ENCODE measurements around the gene GAB2.

Gene GAB2

DNA sequence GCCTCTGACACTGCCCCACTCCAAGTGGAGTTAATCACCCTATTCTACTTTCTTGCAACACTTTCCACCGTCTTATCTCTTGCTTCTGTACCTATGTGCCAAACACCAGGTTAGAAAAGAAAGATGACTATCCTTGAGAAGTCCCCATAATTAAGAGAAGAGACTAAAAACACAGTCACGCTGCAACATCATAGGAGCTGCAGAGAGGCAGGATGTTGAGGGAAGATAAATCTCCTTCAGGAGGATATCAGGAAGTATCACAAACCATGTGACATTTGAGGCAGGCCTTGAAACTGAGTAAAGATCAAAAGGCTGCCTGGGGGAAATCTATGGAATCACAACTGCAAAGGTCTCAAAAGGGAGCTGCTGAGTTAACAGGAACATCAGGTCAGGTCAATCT is 24.8 kb downstream of the GAB2 start:
- no peak for DNase-seq (ENCODE audit: low read depth in 2 of 2)
- no peak overlapping the region for H3K4me3 ChIP-seq (replicated peaks in 1 of 2; ENCODE audit: low read depth in 2 of 2, low read length in 2 of 2)
- TF ChIP-seq, protein P1, sequence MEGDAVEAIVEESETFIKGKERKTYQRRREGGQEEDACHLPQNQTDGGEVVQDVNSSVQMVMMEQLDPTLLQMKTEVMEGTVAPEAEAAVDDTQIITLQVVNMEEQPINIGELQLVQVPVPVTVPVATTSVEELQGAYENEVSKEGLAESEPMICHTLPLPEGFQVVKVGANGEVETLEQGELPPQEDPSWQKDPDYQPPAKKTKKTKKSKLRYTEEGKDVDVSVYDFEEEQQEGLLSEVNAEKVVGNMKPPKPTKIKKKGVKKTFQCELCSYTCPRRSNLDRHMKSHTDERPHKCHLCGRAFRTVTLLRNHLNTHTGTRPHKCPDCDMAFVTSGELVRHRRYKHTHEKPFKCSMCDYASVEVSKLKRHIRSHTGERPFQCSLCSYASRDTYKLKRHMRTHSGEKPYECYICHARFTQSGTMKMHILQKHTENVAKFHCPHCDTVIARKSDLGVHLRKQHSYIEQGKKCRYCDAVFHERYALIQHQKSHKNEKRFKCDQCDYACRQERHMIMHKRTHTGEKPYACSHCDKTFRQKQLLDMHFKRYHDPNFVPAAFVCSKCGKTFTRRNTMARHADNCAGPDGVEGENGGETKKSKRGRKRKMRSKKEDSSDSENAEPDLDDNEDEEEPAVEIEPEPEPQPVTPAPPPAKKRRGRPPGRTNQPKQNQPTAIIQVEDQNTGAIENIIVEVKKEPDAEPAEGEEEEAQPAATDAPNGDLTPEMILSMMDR (IDR thresholded peaks at IDR 0.05; ENCODE audit: low read depth, low read length): no peak

DNA sequence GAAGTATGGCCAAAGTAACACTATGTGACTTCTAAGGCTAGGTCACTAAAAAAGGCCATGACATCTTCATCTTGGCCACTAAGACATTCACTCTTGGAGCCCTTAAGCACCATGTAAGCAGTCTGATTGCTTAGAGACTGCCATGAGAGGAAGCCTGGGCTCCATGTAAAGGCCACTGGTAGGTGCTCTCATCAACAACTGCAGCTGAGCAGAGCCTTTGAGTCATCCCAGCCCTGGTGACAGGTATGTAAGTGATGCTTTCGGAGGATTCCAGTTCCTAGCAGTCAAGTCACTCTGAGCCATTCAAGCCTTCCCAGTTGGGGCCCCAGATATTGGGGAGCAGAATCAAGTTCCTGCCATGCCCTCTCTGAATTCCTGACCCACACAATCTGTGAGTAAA is 26.2 kb downstream of the GAB2 start:
- DNase-seq (ENCODE audit: low read depth in 2 of 2): no peak
- H3K4me3 ChIP-seq (replicated peaks in 1 of 2; ENCODE audit: low read depth in 2 of 2, low read length in 2 of 2): no peak overlapping the region

DNA sequence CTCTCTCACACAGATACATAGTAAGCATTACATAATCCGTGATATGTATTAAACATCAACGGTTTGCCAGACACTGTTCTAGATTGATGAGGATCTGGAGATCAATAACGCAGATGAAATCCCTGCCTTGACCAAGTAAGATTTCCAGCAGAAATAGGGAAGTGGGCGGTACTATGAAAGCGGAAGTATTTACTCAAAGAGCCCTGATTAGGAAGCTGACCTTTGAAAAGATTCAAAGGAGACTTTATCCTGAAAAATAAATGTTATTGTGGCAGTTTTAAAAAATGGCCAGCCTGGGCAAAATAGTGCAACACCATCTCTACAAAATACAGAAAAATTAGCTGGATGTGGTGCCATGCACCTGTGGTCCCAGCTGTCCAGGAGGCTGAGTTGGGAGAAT is 26.8 kb downstream of the GAB2 start:
- no peak for DNase-seq (ENCODE audit: low read depth in 2 of 2)
- no peak overlapping the region for H3K4me3 ChIP-seq (replicated peaks in 1 of 2; ENCODE audit: low read depth in 2 of 2, low read length in 2 of 2)
- TF ChIP-seq, protein P1 (IDR thresholded peaks at IDR 0.05; ENCODE audit: low read depth, low read length): no peak

More for the DNA sequence above, 26.2 kb downstream of the GAB2 start:
- TF ChIP-seq, protein P1 (IDR thresholded peaks at IDR 0.05; ENCODE audit: low read depth, low read length): no peak

DNA sequence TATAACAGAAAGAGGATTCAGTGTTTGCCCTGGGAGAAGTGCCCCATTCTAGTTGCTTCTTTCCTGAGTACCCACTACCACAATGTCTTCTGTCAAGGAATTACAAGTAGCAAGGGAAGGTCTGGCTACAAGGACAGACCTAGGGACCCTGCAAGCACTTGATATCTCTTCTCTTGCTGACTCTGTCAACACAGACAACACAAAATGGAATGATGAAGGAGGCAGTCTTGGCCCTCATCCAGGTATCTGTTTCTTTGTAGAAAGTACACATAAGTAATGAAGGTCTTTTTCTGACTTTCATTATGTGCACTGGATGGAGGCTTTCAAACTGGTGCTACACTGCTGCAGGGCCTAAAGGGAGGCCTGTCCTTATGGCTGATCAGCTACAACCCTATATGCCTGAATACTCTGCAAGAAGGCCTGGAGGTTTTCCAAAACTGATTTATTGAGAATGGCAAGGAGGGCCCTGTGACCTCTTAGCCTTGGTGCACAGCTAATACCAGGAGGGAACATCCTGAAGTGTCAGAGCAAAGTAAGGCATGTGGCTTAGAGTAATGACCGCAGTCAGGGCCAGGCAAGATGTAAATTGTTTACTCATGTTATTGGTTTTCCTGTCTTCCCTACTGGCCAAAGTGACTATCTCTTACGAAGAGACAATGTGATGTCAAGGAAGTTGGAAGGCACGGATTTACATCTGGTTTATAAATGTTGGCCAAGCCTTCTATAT is 31.2 kb downstream of the GAB2 start:
- H3K4me3 ChIP-seq (replicated peaks in 1 of 2; ENCODE audit: low read depth in 2 of 2, low read length in 2 of 2): no peak overlapping the region
- no peak for DNase-seq (ENCODE audit: low read depth in 2 of 2)
- TF ChIP-seq, protein P1 (IDR thresholded peaks at IDR 0.05; ENCODE audit: low read depth, low read length): no peak

DNA sequence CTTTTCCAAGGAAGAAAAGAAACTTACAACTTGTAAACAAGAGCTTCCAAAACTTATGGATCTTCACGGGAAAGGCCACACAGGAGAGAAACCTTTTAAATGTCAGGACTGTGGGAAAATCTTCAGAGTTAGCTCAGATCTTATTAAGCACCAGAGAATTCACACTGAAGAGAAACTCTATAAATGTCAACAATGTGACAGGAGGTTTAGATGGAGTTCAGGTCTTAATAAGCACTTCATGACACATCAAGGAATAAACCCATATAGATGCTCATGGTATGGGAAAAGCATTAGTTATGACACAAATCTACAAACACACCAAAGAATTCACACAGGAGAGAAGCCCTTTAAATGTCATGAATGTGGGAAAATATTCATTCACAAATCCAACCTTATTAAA is 32.4 kb downstream of the GAB2 start:
- no peak overlapping the region for H3K4me3 ChIP-seq (replicated peaks in 1 of 2; ENCODE audit: low read depth in 2 of 2, low read length in 2 of 2)

DNA sequence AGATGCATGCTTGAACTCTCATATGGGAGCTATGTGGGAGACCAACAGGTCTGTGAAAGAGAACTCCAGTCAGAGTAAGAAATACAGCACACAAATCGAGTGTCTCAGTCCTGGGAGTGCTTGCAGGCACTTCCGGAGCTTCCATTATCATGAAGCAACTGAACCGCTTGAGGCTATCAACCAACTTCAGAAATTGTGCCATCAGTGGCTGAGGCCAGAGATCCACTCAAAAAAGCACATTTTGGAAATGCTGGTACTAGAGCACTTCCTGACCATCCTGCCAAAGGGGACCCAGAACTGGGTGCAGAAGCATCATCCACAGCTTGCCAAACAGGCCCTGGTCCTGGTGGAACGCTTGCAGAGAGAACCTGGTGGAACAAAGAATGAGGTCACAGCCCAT is 33.4 kb downstream of the GAB2 start:
- H3K4me3 ChIP-seq (replicated peaks in 1 of 2; ENCODE audit: low read depth in 2 of 2, low read length in 2 of 2): no peak overlapping the region
- TF ChIP-seq, protein P1 (IDR thresholded peaks at IDR 0.05; ENCODE audit: low read depth, low read length): no peak
- DNase-seq (ENCODE audit: low read depth in 2 of 2): no peak

More for the DNA sequence above, 32.4 kb downstream of the GAB2 start:
- TF ChIP-seq, protein P1 (IDR thresholded peaks at IDR 0.05; ENCODE audit: low read depth, low read length): no peak
- no peak for DNase-seq (ENCODE audit: low read depth in 2 of 2)

DNA sequence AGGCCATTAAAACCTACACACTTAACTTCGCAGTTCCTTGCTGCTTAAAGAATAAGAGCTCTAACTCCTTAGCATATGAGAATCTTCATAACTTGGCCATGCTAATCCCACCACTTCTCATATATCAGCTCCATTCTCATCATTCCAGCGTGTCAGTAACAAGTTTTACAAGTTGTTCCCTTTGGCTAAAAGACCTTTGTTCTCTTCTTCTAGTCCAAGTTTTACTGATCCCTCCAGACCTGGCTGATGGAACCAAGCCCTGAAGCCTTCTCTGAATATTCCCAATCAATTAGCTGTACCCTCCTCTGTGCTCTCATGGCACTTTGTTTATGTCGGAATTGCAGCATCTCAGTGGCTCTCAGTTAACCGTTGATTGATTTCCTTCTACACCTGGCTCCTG is 35.8 kb downstream of the GAB2 start:
- TF ChIP-seq, protein P1 (IDR thresholded peaks at IDR 0.05; ENCODE audit: low read depth, low read length): no peak
- H3K4me3 ChIP-seq (replicated peaks in 1 of 2; ENCODE audit: low read depth in 2 of 2, low read length in 2 of 2): no peak overlapping the region
- peak in 1 of 2 donors; percentile 8 for DNase-seq (ENCODE audit: low read depth in 2 of 2)

All from cardiac fibroblast (primary cell).